ENCODE data around the gene PARVG. TPM values are rescaled to one million over a fixed set of nuclear protein-coding genes. Genes with fewer than 3 reads are reported as not detected.

The PARVG gene
- total RNA-seq, 4 donors from 2014 or later = 2.4 to 7.1 (median 5.5) TPM

- Histone ChIP-seq H3K9me3 (no peaks in the 10 kb centered on the region), H3K27me3 (no peaks in the 10 kb centered on the region), H3K27ac (peak overlapping the region in 1 of 3 donors; percentile 42), H3K36me3 (no peaks in the 10 kb centered on the region), H3K4me1 (peaks cover 3 to 21% of the 10 kb centered on the region in 2 donors), H3K4me3 (replicated peaks in 1 of 3) (no peak overlapping the region)
- TF ChIP-seq POLR2A (IDR thresholded peaks at IDR 0.05) (no peak), CTCF (IDR thresholded peaks at IDR 0.05) (no peak)
- intact Hi-C loops (cut with DNase I) = no loop called here
- peak; percentile 30 to 34 for DNase-seq
- WGBS, 2 donors = 53 to 83% methylated on average over 18 to 20 of the region's 21 CpGs
These were observed 46.7 kb upstream of the PARVG start for GRCh38 chr22:44133901-44134571.

- Histone ChIP-seq H3K4me1 (peaks cover 3 to 21% of the 10 kb centered on the region in 2 donors), H3K36me3 (no peaks in the 10 kb centered on the region), H3K9me3 (no peaks in the 10 kb centered on the region), H3K4me3 (replicated peaks in 1 of 3) (no peak overlapping the region), H3K27me3 (no peaks in the 10 kb centered on the region), H3K27ac (no peak overlapping the region)
- intact Hi-C loops (cut with DNase I) = no loop called here
- no peak for DNase-seq
- WGBS, 2 donors = 86 to 92% methylated on average over 8 of the region's 8 CpGs
- TF ChIP-seq POLR2A (IDR thresholded peaks at IDR 0.05) (no peak), CTCF (IDR thresholded peaks at IDR 0.05) (no peak)
These were observed 44.6 kb upstream of the PARVG start for GRCh38 chr22:44136112-44136511.

- TF ChIP-seq POLR2A (IDR thresholded peaks at IDR 0.05) (no peak), CTCF (IDR thresholded peaks at IDR 0.05) (no peak)
- H3K27ac ChIP-seq = no peak overlapping the region
- no peaks in the 10 kb centered on the region for H3K27me3 ChIP-seq
- no peaks in the 10 kb centered on the region for H3K36me3 ChIP-seq
- H3K4me1 ChIP-seq = peaks cover 3 to 19% of the 10 kb centered on the region in 2 donors
- H3K9me3 ChIP-seq = no peaks in the 10 kb centered on the region
- no peak for DNase-seq
- intact Hi-C loops (cut with DNase I) = no loop called here
- no peak overlapping the region for H3K4me3 ChIP-seq (replicated peaks in 1 of 3)
These were observed 43.9 kb upstream of the PARVG start for GRCh38 chr22:44136786-44137185.

GRCh38 chr22:44137415-44137814 is 43.3 kb upstream of the PARVG start:
- Histone ChIP-seq H3K27ac (no peak overlapping the region), H3K9me3 (no peaks in the 10 kb centered on the region), H3K4me1 (peaks cover 0 to 14% of the 10 kb centered on the region in 2 donors), H3K27me3 (no peaks in the 10 kb centered on the region), H3K36me3 (no peaks in the 10 kb centered on the region), H3K4me3 (replicated peaks in 1 of 3) (no peak overlapping the region)
- no peak for TF ChIP-seq POLR2A (IDR thresholded peaks at IDR 0.05)
- intact Hi-C loops (cut with DNase I) = no loop called here
- WGBS, 2 donors = 93 to 95% methylated on average over 3 of the region's 3 CpGs
- DNase-seq = no peak

GRCh38 chr22:44139773-44140172 is 41.0 kb upstream of the PARVG start:
- H3K9me3 ChIP-seq = no peaks in the 10 kb centered on the region
- 92 to 94% methylated on average over 6 of the region's 6 CpGs for WGBS, 2 donors
- H3K27me3 ChIP-seq = no peaks in the 10 kb centered on the region
- intact Hi-C loops (cut with DNase I) = no loop called here
- H3K4me1 ChIP-seq = peaks cover 5 to 24% of the 10 kb centered on the region in 2 donors
- no peak overlapping the region for H3K27ac ChIP-seq
- no peak overlapping the region for H3K4me3 ChIP-seq (replicated peaks in 1 of 3)
- TF ChIP-seq POLR2A (IDR thresholded peaks at IDR 0.05) (no peak), CTCF (IDR thresholded peaks at IDR 0.05) (no peak)
- no peak for DNase-seq
- H3K36me3 ChIP-seq = no peaks in the 10 kb centered on the region
